Esophagus squamous epithelium (tissue), 5 donors: ENCODE data around the gene PTPRG. TPM values are rescaled to one million over a fixed set of nuclear protein-coding genes. Genes with fewer than 3 reads are reported as not detected.
"Not testable (repeated sequence)": the region's sequence is repeated elsewhere in the genome, so short reads cannot be mapped to it uniquely, and the experiment has no call there.

Source experiments
- DNase-seq: peaks from one replicate; lab custom pipeline; 2025; lab: John Stamatoyannopoulos, UW
- H3K27ac ChIP-seq, 4 donors: fragments of 200-600 bp; sonication (generic); one replicate each; pipeline ENCODE4 v1.5.1; 2016 to 2019; ENCODE audit warnings: mild to moderate bottlenecking in 1 of 4
- H3K27me3 ChIP-seq, 4 donors: fragments of 200-600 bp; sonication (generic); 1 replicate in 3 of 4; 2 replicates in 1 of 4; pipeline versions ENCODE4 v1.5.1 to v1.6.0; 2017 to 2021; ENCODE audit warnings: antibody characterized with exemption in 1 of 4
- H3K36me3 ChIP-seq, 3 donors: fragments of 200-600 bp; sonication (generic); one replicate each; pipeline ENCODE4 v1.5.1; 2016 to 2019
- H3K4me1 ChIP-seq, 3 donors: fragments of 200-600 bp; sonication (generic); one replicate each; pipeline ENCODE4 v1.5.1; 2017 to 2019
- H3K4me3 ChIP-seq, 4 donors: fragments of 200-600 bp; sonication (generic); 1 replicate in 3 of 4; 2 replicates in 1 of 4; pipeline ENCODE4 v1.5.1; 2016 to 2019; ENCODE audit warnings: mild to moderate bottlenecking in 2 of 4, moderate library complexity in 1 of 4
- H3K9me3 ChIP-seq, 3 donors: fragments of 200-600 bp; sonication (generic); one replicate each; pipeline ENCODE4 v1.5.1; 2016 to 2019
- POLR2A ChIP-seq, 4 donors: fragments of 450-650 bp; IDR thresholded peaks; one replicate each; pipeline ENCODE4 v1.6.1; 2017; ENCODE audit warnings: antibody characterized with exemption in 4 of 4, mild to moderate bottlenecking in 4 of 4, moderate library complexity in 3 of 4
- WGBS, 2 donors: methylation state at CpG; one replicate each; pipeline ENCODE4 v1.1.5; 2018; 5-methylcytosine and 5-hydroxymethylcytosine counted together
- intact Hi-C: fragments of 100-400 bp; cut with DNase I; formaldehyde crosslinking; loops from one replicate; pipeline ENCODE4 v1.15.0; 2022
- total RNA-seq, 4 donors: library from RNA; depleted of rRNA; stranded (reverse); fragments of >200 nt; gene quantifications; one replicate each; pipeline ENCODE4 v1.1.0, GENCODE V29; 2016
- TF ChIP-seq, protein P1 (sequence below), 6 experiments: fragments of 450-650 bp in 4 of 6; fragments of 200-600 bp in 2 of 6; sonication (generic) in 2 of 6; IDR thresholded peaks; one replicate each; pipeline ENCODE4 v1.5.1; 2016 to 2019; ENCODE audit warnings: antibody characterized with exemption in 6 of 6, mild to moderate bottlenecking in 4 of 6, moderate library complexity in 4 of 6
- donor health status: DM: yes; HTN: yes; CAD: no.

Gene PTPRG
- total RNA-seq, 4 donors from 2014 or later: 3.7 to 42.2 (median 15.2) TPM

DNA sequence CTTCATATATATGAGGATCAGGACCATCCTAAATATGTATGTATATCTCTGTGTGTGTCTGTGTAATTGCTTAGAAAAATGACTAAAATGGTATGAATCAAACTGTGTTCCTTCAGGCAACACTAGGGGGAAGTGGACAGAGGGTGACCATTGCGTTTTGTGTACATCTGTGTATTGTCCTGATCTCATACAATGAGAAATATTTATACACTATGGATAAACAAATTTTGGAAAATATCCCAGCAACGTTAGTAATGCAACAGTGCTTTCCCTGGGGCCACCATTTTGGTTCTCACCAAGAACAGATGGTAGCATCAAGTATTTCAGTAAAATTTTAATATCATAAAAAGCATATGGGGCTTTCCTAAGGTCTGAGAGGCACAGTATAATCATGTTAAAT is 130.1 kb downstream of the PTPRG start:
- Histone ChIP-seq H3K36me3 (no peaks in the 10 kb centered on the region), H3K9me3 (no peaks in the 10 kb centered on the region), H3K27ac (no peak overlapping the region), H3K4me1 (peaks cover 0 to 10% (median 0%) of the 10 kb centered on the region in 3 donors), H3K4me3 (no peak overlapping the region), H3K27me3 (no peaks in the 10 kb centered on the region)
- 68 to 70% methylated on average over 2 of the region's 2 CpGs for WGBS, 2 donors
- intact Hi-C loops: no loop called here
- TF ChIP-seq, protein P1, sequence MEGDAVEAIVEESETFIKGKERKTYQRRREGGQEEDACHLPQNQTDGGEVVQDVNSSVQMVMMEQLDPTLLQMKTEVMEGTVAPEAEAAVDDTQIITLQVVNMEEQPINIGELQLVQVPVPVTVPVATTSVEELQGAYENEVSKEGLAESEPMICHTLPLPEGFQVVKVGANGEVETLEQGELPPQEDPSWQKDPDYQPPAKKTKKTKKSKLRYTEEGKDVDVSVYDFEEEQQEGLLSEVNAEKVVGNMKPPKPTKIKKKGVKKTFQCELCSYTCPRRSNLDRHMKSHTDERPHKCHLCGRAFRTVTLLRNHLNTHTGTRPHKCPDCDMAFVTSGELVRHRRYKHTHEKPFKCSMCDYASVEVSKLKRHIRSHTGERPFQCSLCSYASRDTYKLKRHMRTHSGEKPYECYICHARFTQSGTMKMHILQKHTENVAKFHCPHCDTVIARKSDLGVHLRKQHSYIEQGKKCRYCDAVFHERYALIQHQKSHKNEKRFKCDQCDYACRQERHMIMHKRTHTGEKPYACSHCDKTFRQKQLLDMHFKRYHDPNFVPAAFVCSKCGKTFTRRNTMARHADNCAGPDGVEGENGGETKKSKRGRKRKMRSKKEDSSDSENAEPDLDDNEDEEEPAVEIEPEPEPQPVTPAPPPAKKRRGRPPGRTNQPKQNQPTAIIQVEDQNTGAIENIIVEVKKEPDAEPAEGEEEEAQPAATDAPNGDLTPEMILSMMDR (IDR thresholded peaks at IDR 0.05): no peak
- no peak for TF ChIP-seq POLR2A (IDR thresholded peaks at IDR 0.05)
- no peak for DNase-seq

DNA sequence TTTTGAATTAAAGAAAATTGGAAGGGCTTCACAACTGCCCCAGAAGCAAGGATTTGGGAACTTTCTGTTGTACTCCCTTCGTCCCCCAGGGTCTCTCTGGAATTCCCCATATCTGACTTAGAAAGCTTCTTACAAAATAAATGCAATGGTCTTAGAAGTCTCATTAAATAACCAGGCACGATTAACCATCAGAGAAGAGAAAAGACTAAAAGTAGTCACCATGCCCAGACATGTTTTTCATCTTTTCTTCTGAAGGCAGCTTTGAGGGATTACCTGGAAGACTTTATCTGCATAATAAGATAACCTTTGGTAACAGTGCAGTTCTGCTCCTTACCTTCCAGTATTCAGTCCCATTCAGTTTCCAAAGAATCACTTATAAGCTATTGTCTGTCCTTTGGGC is 135.9 kb downstream of the PTPRG start:
- TF ChIP-seq POLR2A (IDR thresholded peaks at IDR 0.05): no peak
- TF ChIP-seq, protein P1 (IDR thresholded peaks at IDR 0.05): no peak
- WGBS, 2 donors: 39 to 52% methylated on average over 2 of the region's 2 CpGs

DNA sequence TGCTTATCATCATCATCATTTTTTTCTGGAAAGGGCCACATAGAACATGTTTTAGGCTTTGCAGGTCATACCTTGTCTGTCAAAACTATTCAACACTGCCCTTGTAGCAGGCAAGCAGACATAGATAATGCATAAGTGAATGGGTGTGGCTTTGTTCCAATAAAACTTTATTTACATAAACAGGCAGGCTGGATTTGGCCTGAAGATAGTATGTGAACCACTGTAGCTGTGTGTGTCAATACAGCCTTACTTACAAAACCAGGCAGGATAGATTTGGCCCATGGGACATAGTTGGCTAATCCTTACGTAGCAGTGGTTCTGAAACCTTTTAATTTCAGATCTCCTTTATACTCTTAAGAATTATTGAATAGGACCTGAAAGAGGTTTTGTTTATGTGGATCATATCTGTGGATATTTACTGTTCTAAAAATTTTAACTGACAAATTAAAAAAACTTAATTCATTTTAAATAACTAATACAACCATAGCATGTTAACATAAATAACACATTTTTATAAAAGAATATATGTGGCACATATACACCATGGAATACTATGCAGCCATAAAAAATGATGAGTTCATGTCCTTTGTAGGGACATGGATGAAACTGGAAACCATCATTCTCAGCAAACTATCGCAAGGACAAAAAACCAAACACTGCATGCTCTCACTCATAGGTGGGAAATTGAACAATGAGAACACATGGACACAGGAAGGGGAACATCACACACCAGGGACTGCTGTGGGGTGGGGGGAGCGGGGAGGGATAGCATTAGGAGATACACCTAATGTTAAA is 137.1 kb downstream of the PTPRG start:
- H3K9me3 ChIP-seq, intact Hi-C loops: not testable (repeated sequence)

More for the DNA sequence above, 135.9 kb downstream of the PTPRG start:
- no peaks in the 10 kb centered on the region for H3K36me3 ChIP-seq
- intact Hi-C loops: no loop called here
- no peak for DNase-seq
- H3K4me3 ChIP-seq: no peak overlapping the region
- H3K27me3 ChIP-seq: no peaks in the 10 kb centered on the region
- peaks cover 0 to 2% (median 0%) of the 10 kb centered on the region in 3 donors for H3K4me1 ChIP-seq
- H3K27ac ChIP-seq: no peak overlapping the region
- H3K9me3 ChIP-seq: no peaks in the 10 kb centered on the region

DNA sequence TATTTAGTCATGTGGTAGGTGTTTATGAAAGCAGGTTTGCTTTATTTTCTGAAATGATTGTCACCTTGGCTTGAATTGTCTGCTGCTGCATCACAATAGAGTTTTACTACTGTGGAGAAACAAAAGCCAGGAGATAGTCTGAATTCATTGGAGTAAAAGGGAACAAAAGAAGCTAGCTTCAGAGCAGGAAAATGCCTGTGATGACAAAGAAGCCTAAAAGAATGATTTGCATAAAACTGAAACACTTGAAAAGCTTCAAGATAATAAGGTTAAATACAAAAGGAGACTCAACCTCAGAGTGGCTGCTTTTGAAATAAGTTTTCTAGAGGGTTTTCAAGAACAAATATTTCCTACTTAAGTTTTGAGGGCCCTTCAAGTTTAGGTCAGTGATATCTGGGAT is 138.3 kb downstream of the PTPRG start:
- DNase-seq: no peak
- intact Hi-C loops: no loop called here
- Histone ChIP-seq H3K4me1 (peaks cover 0 to 2% (median 0%) of the 10 kb centered on the region in 3 donors), H3K4me3 (no peak overlapping the region), H3K36me3 (no peaks in the 10 kb centered on the region), H3K9me3 (no peaks in the 10 kb centered on the region), H3K27me3 (no peaks in the 10 kb centered on the region), H3K27ac (no peak overlapping the region)
- TF ChIP-seq POLR2A (IDR thresholded peaks at IDR 0.05): no peak
- TF ChIP-seq, protein P1 (IDR thresholded peaks at IDR 0.05): no peak

More for the DNA sequence above, 137.1 kb downstream of the PTPRG start:
- not testable (repeated sequence) for H3K4me3 ChIP-seq, H3K27ac ChIP-seq, H3K36me3 ChIP-seq, H3K4me1 ChIP-seq, H3K27me3 ChIP-seq, DNase-seq
- WGBS, 2 donors: 88 to 90% methylated on average over 3 of the region's 3 CpGs

DNA sequence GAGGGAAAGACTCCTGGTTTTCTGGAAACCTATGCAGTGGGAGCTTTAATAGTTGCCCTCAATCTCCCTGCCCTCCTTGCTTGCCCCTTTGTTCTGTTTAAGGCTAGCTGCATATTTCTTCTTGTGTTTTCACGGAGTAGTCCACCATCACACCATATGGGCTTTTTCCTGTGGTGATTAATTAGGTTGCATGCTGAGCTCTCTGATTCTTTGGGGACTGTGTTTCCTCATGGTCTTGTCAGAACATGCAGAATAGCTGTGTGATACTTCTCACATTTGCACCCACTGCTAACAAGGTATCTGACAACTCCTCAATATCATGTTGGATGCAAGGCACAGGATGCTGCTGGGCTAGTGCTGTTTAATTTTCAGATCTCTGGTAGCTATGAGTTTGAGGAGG is 139.6 kb downstream of the PTPRG start:
- intact Hi-C loops: no loop called here
- DNase-seq: no peak
- Histone ChIP-seq H3K9me3 (no peaks in the 10 kb centered on the region), H3K27ac (no peak overlapping the region), H3K36me3 (no peaks in the 10 kb centered on the region), H3K27me3 (no peaks in the 10 kb centered on the region), H3K4me3 (no peak overlapping the region), H3K4me1 (peaks cover 0 to 2% (median 0%) of the 10 kb centered on the region in 3 donors)
- TF ChIP-seq, protein P1 (IDR thresholded peaks at IDR 0.05): no peak
- no peak for TF ChIP-seq POLR2A (IDR thresholded peaks at IDR 0.05)
- 21 to 50% methylated on average over 1 of the region's 1 CpG for WGBS, 2 donors
